Neuronal stem cell (in vitro differentiated cells): ENCODE results near the gene ATP8A2.

Source experiments
- DNase-seq: peaks from one replicate; pipeline ENCODE4 v3.0.0-alpha.2; 2013; ENCODE audit warnings: low spot score
- H2AFZ ChIP-seq: one replicate; pipeline ENCODE4 v1.6.1; 2013; ENCODE audit warnings: mild to moderate bottlenecking, low read length, inconsistent platforms
- H2AK5ac ChIP-seq: 2 replicates; pipeline ENCODE4 v1.6.1; 2013; ENCODE audit warnings: low read depth, mild to moderate bottlenecking, inconsistent platforms, low read length, moderate library complexity, mixed read lengths
- H2BK120ac ChIP-seq: 2 replicates; pipeline ENCODE4 v1.6.1; 2013; ENCODE audit warnings: low read depth, mild to moderate bottlenecking, inconsistent platforms, low read length, moderate library complexity, mixed read lengths
- H2BK12ac ChIP-seq: one replicate; pipeline ENCODE4 v1.6.1; 2013; ENCODE audit warnings: low read length, inconsistent platforms
- H2BK15ac ChIP-seq: 2 replicates; pipeline ENCODE4 v1.6.1; 2013; ENCODE audit warnings: mild to moderate bottlenecking, low read length, inconsistent platforms, mixed read lengths
- H2BK5ac ChIP-seq: one replicate; pipeline ENCODE4 v1.6.1; 2013; ENCODE audit warnings: inconsistent platforms, mild to moderate bottlenecking, low read length, moderate library complexity
- H3K14ac ChIP-seq: one replicate; pipeline ENCODE4 v1.6.1; 2013; ENCODE audit warnings: low read length, inconsistent platforms
- H3K18ac ChIP-seq: 2 replicates; pipeline ENCODE4 v1.6.1; 2013; ENCODE audit warnings: low read length, inconsistent platforms
- H3K23ac ChIP-seq: 2 replicates; pipeline ENCODE4 v1.6.1; 2013; ENCODE audit warnings: low read depth, mild to moderate bottlenecking, mixed read lengths, low read length, inconsistent platforms; ENCODE audit not compliant: poor library complexity
- H3K27ac ChIP-seq: replicated peaks from 3 replicates; pipeline ENCODE4 v1.5.1; 2013; ENCODE audit warnings: low read length, inconsistent platforms
- H3K27me3 ChIP-seq, 3 experiments: 2 replicates each; pipeline ENCODE4 v1.6.1; 2013; ENCODE audit warnings: low read length in 3 of 3, mild to moderate bottlenecking in 2 of 3, inconsistent platforms in 1 of 3, low read depth in 1 of 3, mixed read lengths in 1 of 3, moderate library complexity in 1 of 3; ENCODE audit not compliant: control insufficient read depth in 3 of 3, insufficient read depth in 3 of 3
- H3K36me3 ChIP-seq, 2 donors: replicated peaks in 1 of 2; 2 replicates each; pipeline ENCODE4 v1.6.1; 2013; ENCODE audit warnings: low read length in 2 of 2; ENCODE audit not compliant: control insufficient read depth in 2 of 2, insufficient read depth in 2 of 2
- H3K4ac ChIP-seq: 2 replicates; pipeline ENCODE4 v1.6.1; 2013; ENCODE audit warnings: inconsistent platforms, mild to moderate bottlenecking, low read length, moderate library complexity
- H3K4me1 ChIP-seq, 2 donors: 1 replicate in 1 of 2; 2 replicates in 1 of 2; pipeline ENCODE4 v1.6.1; 2013; ENCODE audit warnings: low read length in 2 of 2, low read depth in 1 of 2; ENCODE audit not compliant: control insufficient read depth in 2 of 2, insufficient read depth in 1 of 2
- H3K4me2 ChIP-seq: one replicate; pipeline ENCODE4 v1.6.1; 2013; ENCODE audit warnings: mild to moderate bottlenecking, low read length, inconsistent platforms; ENCODE audit not compliant: insufficient read depth, poor library complexity, severe bottlenecking
- H3K4me3 ChIP-seq, 2 donors: 2 replicates each; pipeline ENCODE4 v1.5.1; 2013; ENCODE audit warnings: low read length in 2 of 2, mild to moderate bottlenecking in 2 of 2, inconsistent platforms in 1 of 2, moderate library complexity in 1 of 2
- H3K79me1 ChIP-seq: one replicate; pipeline ENCODE4 v1.6.1; 2013; ENCODE audit warnings: low read depth, mild to moderate bottlenecking, inconsistent platforms, low read length, moderate library complexity
- H3K9ac ChIP-seq: one replicate; pipeline ENCODE4 v1.6.1; 2013; ENCODE audit warnings: mild to moderate bottlenecking, low read depth, low read length, inconsistent platforms; ENCODE audit not compliant: poor library complexity
- H3K9me3 ChIP-seq, 2 donors: replicated peaks in 1 of 2; 2 replicates each; pipeline versions ENCODE3 to v1.6.1; 2013; ENCODE audit warnings: low read length in 2 of 2, mild to moderate bottlenecking in 2 of 2, inconsistent platforms in 1 of 2, low read depth in 1 of 2, mixed read lengths in 1 of 2, moderate library complexity in 1 of 2; ENCODE audit not compliant: control insufficient read depth in 2 of 2, insufficient read depth in 1 of 2
- H4K8ac ChIP-seq: one replicate; pipeline ENCODE4 v1.6.1; 2013; ENCODE audit warnings: low read depth, mild to moderate bottlenecking, inconsistent platforms, low read length, moderate library complexity
- H4K91ac ChIP-seq: one replicate; pipeline ENCODE4 v1.6.1; 2013; ENCODE audit warnings: low read length, low read depth, mild to moderate bottlenecking, inconsistent platforms; ENCODE audit not compliant: poor library complexity
- WGBS, 2 donors: extraction: QIAGEN DNeasy Blood & Tissue Kit; methylation state at CpG; one replicate each; pipeline ENCODE4 v1.1.7; 2013; ENCODE audit warnings: missing lambda C conversion rate in 2 of 2, mixed read lengths in 1 of 2; ENCODE audit not compliant: insufficient read length in 2 of 2, insufficient replicate concordance in 1 of 2; ENCODE audit errors: extremely low coverage in 2 of 2; 5-methylcytosine and 5-hydroxymethylcytosine counted together

ATP8A2 gene

GRCh38 chr13:25899952-25900351 lies 528.2 kb downstream of the ATP8A2 start:
- H3K4me3 ChIP-seq, result no peak overlapping the region
- H2BK12ac ChIP-seq, result peak overlapping the region; percentile 68
- H3K4ac ChIP-seq, result no peak overlapping the region
- H3K23ac ChIP-seq, result no peak overlapping the region
- H2BK15ac ChIP-seq, result no peak overlapping the region
- H3K4me2 ChIP-seq, result no peak overlapping the region
- no peak overlapping the region for H2BK5ac ChIP-seq
- H4K8ac ChIP-seq, result no peak overlapping the region
- WGBS, 2 donors, result no CpG with 5 or more reads among the region's 1 CpG
- H2BK120ac ChIP-seq, result no peak overlapping the region
- no peaks in the 10 kb centered on the region for H3K79me1 ChIP-seq
- H3K36me3 ChIP-seq, result peaks cover 0 to 2% of the 10 kb centered on the region in 2 donors
- peaks cover 0 to 10% of the 10 kb centered on the region in 2 donors for H3K9me3 ChIP-seq
- H3K14ac ChIP-seq, result no peak overlapping the region
- DNase-seq, result no peak
- H3K27ac ChIP-seq, result no peak overlapping the region
- no peak overlapping the region for H3K9ac ChIP-seq
- no peak overlapping the region for H2AFZ ChIP-seq
- H3K18ac ChIP-seq, result peak overlapping the region; percentile 58
- no peak overlapping the region for H4K91ac ChIP-seq
- peak overlapping the region; percentile 86 for H2AK5ac ChIP-seq
- H3K27me3 ChIP-seq, result peaks cover 0 to 4% (median 0%) of the 10 kb centered on the region in 3 experiments
- H3K4me1 ChIP-seq, result peaks cover 0 to 7% of the 10 kb centered on the region in 2 donors

- Histone ChIP-seq H3K23ac (no peak overlapping the region), H2BK120ac (no peak overlapping the region), H2AFZ (no peak overlapping the region), H3K9ac (no peak overlapping the region), H3K4me2 (no peak overlapping the region), H3K27ac (no peak overlapping the region), H3K14ac (no peak overlapping the region), H3K9me3 (peaks cover 0 to 10% of the 10 kb centered on the region in 2 donors), H3K18ac (no peak overlapping the region), H2AK5ac (no peak overlapping the region), H2BK12ac (no peak overlapping the region), H3K27me3 (peaks cover 0 to 4% (median 0%) of the 10 kb centered on the region in 3 experiments), H2BK15ac (no peak overlapping the region), H4K8ac (no peak overlapping the region), H3K79me1 (no peaks in the 10 kb centered on the region), H3K4ac (no peak overlapping the region), H3K36me3 (peaks cover 0 to 2% of the 10 kb centered on the region in 2 donors), H4K91ac (no peak overlapping the region), H3K4me1 (peaks cover 0 to 8% of the 10 kb centered on the region in 2 donors), H2BK5ac (no peak overlapping the region), H3K4me3 (no peak overlapping the region)
- WGBS, 2 donors, result no CpG with 5 or more reads among the region's 10 CpGs
- DNase-seq, result no peak
These were observed 529.9 kb downstream of the ATP8A2 start for GRCh38 chr13:25901460-25902376.

- no peak overlapping the region for H2AFZ ChIP-seq
- no CpG with 5 or more reads among the region's 6 CpGs for WGBS, 2 donors
- H3K23ac ChIP-seq, result no peak overlapping the region
- no peak overlapping the region for H2BK12ac ChIP-seq
- peaks cover 0 to 10% of the 10 kb centered on the region in 2 donors for H3K9me3 ChIP-seq
- H3K9ac ChIP-seq, result no peak overlapping the region
- H3K36me3 ChIP-seq, result peaks cover 0 to 2% of the 10 kb centered on the region in 2 donors
- H2BK15ac ChIP-seq, result no peak overlapping the region
- H3K79me1 ChIP-seq, result no peaks in the 10 kb centered on the region
- H4K8ac ChIP-seq, result no peak overlapping the region
- no peak overlapping the region for H4K91ac ChIP-seq
- H3K18ac ChIP-seq, result no peak overlapping the region
- H3K27me3 ChIP-seq, result peaks cover 0 to 4% (median 0%) of the 10 kb centered on the region in 3 experiments
- H2AK5ac ChIP-seq, result no peak overlapping the region
- H3K4me2 ChIP-seq, result no peak overlapping the region
- H3K14ac ChIP-seq, result no peak overlapping the region
- no peak overlapping the region for H3K27ac ChIP-seq
- H3K4ac ChIP-seq, result no peak overlapping the region
- H3K4me1 ChIP-seq, result peaks cover 0 to 8% of the 10 kb centered on the region in 2 donors
- DNase-seq, result no peak
- no peak overlapping the region for H2BK5ac ChIP-seq
- H2BK120ac ChIP-seq, result no peak overlapping the region
- no peak overlapping the region for H3K4me3 ChIP-seq
These were observed 530.7 kb downstream of the ATP8A2 start for GRCh38 chr13:25902455-25902854.

GRCh38 chr13:25902891-25903341 lies 531.1 kb downstream of the ATP8A2 start:
- H3K14ac ChIP-seq, result no peak overlapping the region
- no peak overlapping the region for H2BK12ac ChIP-seq
- peaks cover 0 to 4% (median 0%) of the 10 kb centered on the region in 3 experiments for H3K27me3 ChIP-seq
- peaks cover 0 to 10% of the 10 kb centered on the region in 2 donors for H3K9me3 ChIP-seq
- no peak overlapping the region for H3K4me2 ChIP-seq
- no peak overlapping the region for H3K4ac ChIP-seq
- H2AK5ac ChIP-seq, result no peak overlapping the region
- H3K4me1 ChIP-seq, result peaks cover 0 to 8% of the 10 kb centered on the region in 2 donors
- no peak for DNase-seq
- no peak overlapping the region for H4K8ac ChIP-seq
- H3K9ac ChIP-seq, result no peak overlapping the region
- H3K4me3 ChIP-seq, result no peak overlapping the region
- no CpG with 5 or more reads among the region's 11 CpGs for WGBS, 2 donors
- no peak overlapping the region for H3K27ac ChIP-seq
- no peak overlapping the region for H3K18ac ChIP-seq
- no peak overlapping the region for H3K23ac ChIP-seq
- H2BK15ac ChIP-seq, result no peak overlapping the region
- no peak overlapping the region for H2BK120ac ChIP-seq
- H3K36me3 ChIP-seq, result peaks cover 0 to 2% of the 10 kb centered on the region in 2 donors
- no peaks in the 10 kb centered on the region for H3K79me1 ChIP-seq
- H2BK5ac ChIP-seq, result no peak overlapping the region
- no peak overlapping the region for H2AFZ ChIP-seq
- no peak overlapping the region for H4K91ac ChIP-seq
